OCI-LY7 (cell line): ENCODE data around the gene SLC13A5. TPM values are rescaled to one million over a fixed set of nuclear protein-coding genes. Genes with fewer than 3 reads are reported as not detected.

Experiments
- BruUV-seq: library from RNA; stranded (reverse); fragments of 400-500 nt; replicated peaks from 2 replicates; lab custom pipeline; 2021; lab: Mats Ljungman, UMichigan
- CTCF ChIA-PET: fragments of 300-600 bp; sonication (Branson Sonifier 250); formaldehyde crosslinking; loops from one replicate; lab custom pipeline; 2022; ENCODE audit warnings: antibody characterized with exemption; ENCODE audit not compliant: unreplicated experiment; lab: Charles Lee
- POLR2A ChIA-PET: fragments of 300-600 bp; sonication (Branson Sonifier 250); formaldehyde crosslinking; loops from one replicate; lab custom pipeline; 2022; ENCODE audit warnings: antibody characterized with exemption; lab: Charles Lee
- DNase-seq: peaks from one replicate; pipeline ENCODE4 v3.0.0-alpha.2; 2015; ENCODE audit warnings: low spot score
- H2AFZ ChIP-seq: fragments of 200-600 bp; sonication (generic), shearing (Covaris generic); 2 replicates; pipeline ENCODE4 v1.6.1; 2014; ENCODE audit warnings: mild to moderate bottlenecking, antibody characterized with exemption, low read length, moderate library complexity
- H3K27ac ChIP-seq: fragments of 200-600 bp; sonication (generic); 2 replicates; pipeline ENCODE4 v1.5.1; 2014; ENCODE audit warnings: mixed run types, low read depth, mild to moderate bottlenecking, moderate library complexity, low read length, inconsistent platforms; ENCODE audit not compliant: poor library complexity, severe bottlenecking
- H3K36me3 ChIP-seq: fragments of 200-600 bp; sonication (generic); 2 replicates; pipeline ENCODE4 v1.6.1; 2014; ENCODE audit warnings: mild to moderate bottlenecking, antibody characterized with exemption, low read length, moderate library complexity, mixed read lengths; ENCODE audit not compliant: insufficient read depth
- H3K4me1 ChIP-seq: fragments of 200-600 bp; sonication (generic); 2 replicates; pipeline ENCODE4 v1.5.1; 2014; ENCODE audit warnings: mild to moderate bottlenecking, low read length; ENCODE audit not compliant: insufficient read depth, poor library complexity, severe bottlenecking
- H3K4me2 ChIP-seq: fragments of 200-600 bp; sonication (generic); 2 replicates; pipeline ENCODE4 v1.6.1; 2014; ENCODE audit warnings: mild to moderate bottlenecking, low read length
- H3K4me3 ChIP-seq: fragments of 200-600 bp; sonication (generic); 2 replicates; pipeline ENCODE4 v1.5.1; 2014; ENCODE audit warnings: mild to moderate bottlenecking, low read depth, low read length; ENCODE audit not compliant: poor library complexity, severe bottlenecking
- H3K79me2 ChIP-seq: fragments of 200-600 bp; sonication (generic); 2 replicates; pipeline ENCODE4 v1.6.1; 2016; ENCODE audit warnings: low read depth, mild to moderate bottlenecking, low read length, moderate library complexity, mixed read lengths; ENCODE audit not compliant: insufficient read depth
- H3K9me2 ChIP-seq: fragments of 200-600 bp; sonication (generic); 2 replicates; pipeline ENCODE4 v1.6.1; 2016; ENCODE audit warnings: mild to moderate bottlenecking, low read length, mixed read lengths; ENCODE audit not compliant: insufficient read depth
- H3K9me3 ChIP-seq: fragments of 200-600 bp; sonication (generic); 2 replicates; pipeline ENCODE4 v1.6.1; 2014; ENCODE audit warnings: mild to moderate bottlenecking, mixed run types, low read length, mixed read lengths
- H4K20me1 ChIP-seq: fragments of 200-600 bp; sonication (generic); 2 replicates; pipeline ENCODE4 v1.6.1; 2014; ENCODE audit warnings: mild to moderate bottlenecking, antibody characterized with exemption, low read length, moderate library complexity, mixed read lengths; ENCODE audit not compliant: insufficient read depth
- EZH2phosphoT487 ChIP-seq: fragments of 200-600 bp; sonication (generic); IDR thresholded peaks from 2 replicates; pipeline ENCODE4 v1.6.1; 2018; ENCODE audit warnings: low read depth, borderline replicate concordance, mild to moderate bottlenecking, mixed run types, antibody characterized with exemption, low read length, moderate library complexity, mixed read lengths
- intact Hi-C: fragments of 100-400 bp; cut with micrococcal nuclease; formaldehyde crosslinking; loops from one replicate; pipeline ENCODE4 v1.10.0; 2022; ENCODE audit not compliant: unreplicated experiment
- total RNA-seq, 2 experiments: library from RNA; depleted of rRNA in 1 of 2; stranded (reverse); fragments of >200 nt in 1 of 2; shearing (Covaris generic) in 1 of 2; gene quantifications; 2 replicates each; pipeline ENCODE4 v1.2.3, GENCODE V29; 2014 to 2022
- TF ChIP-seq, protein P1 (sequence below): fragments of 200-600 bp; sonication (generic); conservative IDR thresholded peaks from 2 replicates; pipeline ENCODE4 v1.5.1; 2014; ENCODE audit warnings: mild to moderate bottlenecking, antibody characterized with exemption, low read length, moderate library complexity, mixed read lengths

SLC13A5 gene
- total RNA-seq, 2 experiments from 2014 or later = not detected

DNA sequence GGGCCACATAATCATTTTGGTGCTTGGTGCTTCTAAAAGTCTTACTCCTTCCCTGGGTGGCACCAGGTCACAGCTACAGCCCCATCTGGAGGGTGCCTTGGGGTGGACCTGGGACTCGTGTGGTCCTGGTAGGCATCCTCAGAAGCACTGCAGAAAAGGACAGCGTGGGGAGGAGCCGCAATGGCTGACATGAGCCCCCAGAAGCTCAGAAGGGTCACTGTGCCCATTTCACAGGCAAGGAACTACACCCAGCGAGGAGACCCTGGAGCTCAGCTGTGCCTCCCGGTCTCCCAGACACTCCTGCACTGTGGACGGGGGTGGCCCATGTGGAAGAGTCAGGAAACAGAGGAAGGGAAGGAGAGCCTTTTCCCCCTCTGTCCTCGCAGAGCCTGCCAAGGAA lies 35.2 kb downstream of the SLC13A5 start:
- Histone ChIP-seq H3K4me1 (no peaks in the 10 kb centered on the region), H3K27ac (no peak overlapping the region), H2AFZ (no peak overlapping the region), H4K20me1 (0 out of 2 replicates have a peak, but pooled peaks cover 4% of the 10 kb centered on the region), H3K79me2 (no peaks in the 10 kb centered on the region), H3K36me3 (no peaks in the 10 kb centered on the region), H3K4me2 (no peak overlapping the region), H3K9me3 (no peaks in the 10 kb centered on the region), H3K9me2 (no peaks in the 10 kb centered on the region), H3K4me3 (no peak overlapping the region)
- ChIA-PET POLR2A (no interaction called here), CTCF (no interaction called here)
- BruUV-seq = no TSS peak
- TF ChIP-seq, protein P1, sequence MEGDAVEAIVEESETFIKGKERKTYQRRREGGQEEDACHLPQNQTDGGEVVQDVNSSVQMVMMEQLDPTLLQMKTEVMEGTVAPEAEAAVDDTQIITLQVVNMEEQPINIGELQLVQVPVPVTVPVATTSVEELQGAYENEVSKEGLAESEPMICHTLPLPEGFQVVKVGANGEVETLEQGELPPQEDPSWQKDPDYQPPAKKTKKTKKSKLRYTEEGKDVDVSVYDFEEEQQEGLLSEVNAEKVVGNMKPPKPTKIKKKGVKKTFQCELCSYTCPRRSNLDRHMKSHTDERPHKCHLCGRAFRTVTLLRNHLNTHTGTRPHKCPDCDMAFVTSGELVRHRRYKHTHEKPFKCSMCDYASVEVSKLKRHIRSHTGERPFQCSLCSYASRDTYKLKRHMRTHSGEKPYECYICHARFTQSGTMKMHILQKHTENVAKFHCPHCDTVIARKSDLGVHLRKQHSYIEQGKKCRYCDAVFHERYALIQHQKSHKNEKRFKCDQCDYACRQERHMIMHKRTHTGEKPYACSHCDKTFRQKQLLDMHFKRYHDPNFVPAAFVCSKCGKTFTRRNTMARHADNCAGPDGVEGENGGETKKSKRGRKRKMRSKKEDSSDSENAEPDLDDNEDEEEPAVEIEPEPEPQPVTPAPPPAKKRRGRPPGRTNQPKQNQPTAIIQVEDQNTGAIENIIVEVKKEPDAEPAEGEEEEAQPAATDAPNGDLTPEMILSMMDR = no peak
- no peak for TF ChIP-seq EZH2phosphoT487
- intact Hi-C loops = no loop called here
- no peak for DNase-seq

DNA sequence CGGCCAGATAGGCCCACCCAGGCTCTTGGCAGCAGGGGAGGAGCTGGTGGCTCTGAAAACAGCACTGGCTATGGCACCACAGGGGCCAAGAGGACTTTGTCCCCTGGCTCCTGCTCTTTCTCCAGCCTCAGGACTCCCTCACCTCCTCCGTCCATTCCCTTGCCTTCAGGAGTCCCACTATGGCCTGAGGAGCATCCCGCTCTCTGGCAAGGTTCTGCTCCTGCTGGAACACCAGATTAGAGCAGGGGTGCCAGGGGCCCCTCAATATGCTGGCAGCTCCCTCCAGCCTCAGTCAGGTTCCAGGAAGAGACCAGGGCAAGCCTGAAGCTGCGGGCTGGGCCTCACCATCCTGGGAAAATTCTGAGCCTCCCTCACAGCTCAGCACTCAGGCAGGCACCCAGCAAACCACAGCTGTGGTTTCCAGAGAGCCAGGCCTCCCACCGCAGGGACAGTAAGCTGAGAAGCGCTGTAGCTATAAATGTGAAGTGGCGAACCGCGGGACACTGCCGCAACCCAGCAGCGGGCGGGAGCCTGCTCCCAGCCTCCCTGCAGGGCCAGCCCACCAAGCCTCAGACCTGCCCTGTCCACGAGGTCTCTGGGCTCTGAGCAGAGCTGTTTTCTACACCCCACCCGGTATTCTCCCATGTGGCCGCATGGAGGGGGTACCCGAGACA lies 35.9 kb downstream of the SLC13A5 start:
- no TSS peak for BruUV-seq
- H3K9me3 ChIP-seq = no peaks in the 10 kb centered on the region
- no peaks in the 10 kb centered on the region for H3K9me2 ChIP-seq
- no peak overlapping the region for H2AFZ ChIP-seq
- POLR2A ChIA-PET = no interaction called here
- no peaks in the 10 kb centered on the region for H3K79me2 ChIP-seq
- no peaks in the 10 kb centered on the region for H3K4me1 ChIP-seq
- CTCF ChIA-PET = no interaction called here
- no peak for TF ChIP-seq EZH2phosphoT487
- TF ChIP-seq, protein P1 = no peak
- intact Hi-C loops = no loop called here
- H3K4me2 ChIP-seq = no peak overlapping the region
- H3K27ac ChIP-seq = no peak overlapping the region
- 0 out of 2 replicates have a peak, but pooled peaks cover 4% of the 10 kb centered on the region for H4K20me1 ChIP-seq
- no peak overlapping the region for H3K4me3 ChIP-seq
- H3K36me3 ChIP-seq = no peaks in the 10 kb centered on the region
- DNase-seq = no peak

DNA sequence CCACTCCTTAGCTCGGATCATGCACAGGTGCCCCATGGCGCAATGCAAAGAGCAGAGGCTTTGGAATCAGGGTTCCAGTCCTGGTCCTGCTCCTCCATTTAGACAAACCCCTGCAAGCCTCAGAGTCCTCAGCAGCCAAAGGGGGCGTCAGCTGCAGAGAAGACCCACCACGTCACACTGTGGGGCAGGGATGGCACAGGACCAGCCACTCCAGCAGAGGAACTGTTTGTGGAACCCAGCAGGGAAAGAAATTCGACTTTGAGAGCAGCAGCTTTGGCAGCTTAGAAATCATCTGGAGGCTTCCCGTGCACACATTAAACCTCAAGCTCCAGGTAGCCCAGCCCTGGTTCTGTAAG lies 36.4 kb downstream of the SLC13A5 start:
- no peak for TF ChIP-seq EZH2phosphoT487
- TF ChIP-seq, protein P1 = no peak
- Histone ChIP-seq H3K4me3 (no peak overlapping the region), H3K4me2 (no peak overlapping the region), H3K4me1 (no peaks in the 10 kb centered on the region), H3K36me3 (no peaks in the 10 kb centered on the region), H3K79me2 (no peaks in the 10 kb centered on the region), H3K9me3 (no peaks in the 10 kb centered on the region), H3K9me2 (no peaks in the 10 kb centered on the region), H4K20me1 (0 out of 2 replicates have a peak, but pooled peaks cover 4% of the 10 kb centered on the region), H3K27ac (no peak overlapping the region), H2AFZ (no peak overlapping the region)
- POLR2A ChIA-PET = no interaction called here
- no peak for DNase-seq
- CTCF ChIA-PET = no interaction called here
- BruUV-seq = no TSS peak
- intact Hi-C loops = no loop called here
